ENCODE measurements around the gene RGS6. TPM values are rescaled to one million over a fixed set of nuclear protein-coding genes. Genes with fewer than 3 reads are reported as not detected.

Gene RGS6
- total RNA-seq, 1 experiment from 2014 or later, result not detected

DNA sequence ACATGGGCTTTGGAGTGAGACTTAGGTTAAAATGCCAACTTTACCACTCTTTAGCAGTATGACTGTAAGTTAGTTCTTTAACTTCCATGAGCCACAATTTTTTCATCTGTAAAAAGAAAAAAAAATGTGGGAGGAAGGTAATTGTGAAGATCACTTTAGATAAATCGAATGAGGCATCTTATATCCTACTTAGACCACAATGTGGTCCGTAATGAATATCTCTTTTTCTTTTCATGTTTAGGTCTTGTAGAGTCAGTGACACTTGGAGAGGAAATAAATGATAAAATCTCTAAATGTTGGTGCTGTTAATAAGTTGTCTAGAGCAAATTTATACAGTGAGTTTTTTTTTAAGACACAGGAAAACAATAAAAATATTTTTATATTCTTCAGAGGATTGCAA is 34.3 kb downstream of the RGS6 start:
- H3K36me3 ChIP-seq, result no peaks in the 10 kb centered on the region
- DNase-seq, result no peak
- no peaks in the 10 kb centered on the region for H3K9me3 ChIP-seq (replicated peaks)
- H3K4me3 ChIP-seq, result no peak overlapping the region
- no peaks in the 10 kb centered on the region for H3K4me1 ChIP-seq
- no peak overlapping the region for H3K27ac ChIP-seq
- no peaks in the 10 kb centered on the region for H3K27me3 ChIP-seq

DNA sequence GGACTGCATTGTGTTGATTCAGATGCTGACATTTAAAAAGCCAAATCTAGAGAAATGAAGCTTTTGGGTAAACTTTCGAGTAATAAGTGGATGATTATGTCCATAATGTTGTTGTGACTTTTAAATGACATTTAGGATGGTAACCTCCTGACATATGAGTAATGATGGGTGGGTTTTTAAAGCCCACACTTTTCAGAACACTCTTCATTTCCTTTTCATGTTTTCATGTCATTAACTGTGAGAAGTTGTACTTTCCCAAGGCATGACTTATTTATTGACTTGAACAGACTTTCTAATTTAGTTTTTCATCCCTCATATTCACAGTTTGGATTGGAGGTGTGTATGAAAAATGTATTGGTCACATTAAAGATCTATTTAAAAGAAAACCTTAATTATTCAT is 35.5 kb downstream of the RGS6 start:
- H3K4me3 ChIP-seq, result no peak overlapping the region
- no peak for DNase-seq
- H3K4me1 ChIP-seq, result no peaks in the 10 kb centered on the region
- H3K27me3 ChIP-seq, result no peaks in the 10 kb centered on the region
- no peaks in the 10 kb centered on the region for H3K36me3 ChIP-seq
- no peak overlapping the region for H3K27ac ChIP-seq
- H3K9me3 ChIP-seq (replicated peaks), result no peaks in the 10 kb centered on the region

DNA sequence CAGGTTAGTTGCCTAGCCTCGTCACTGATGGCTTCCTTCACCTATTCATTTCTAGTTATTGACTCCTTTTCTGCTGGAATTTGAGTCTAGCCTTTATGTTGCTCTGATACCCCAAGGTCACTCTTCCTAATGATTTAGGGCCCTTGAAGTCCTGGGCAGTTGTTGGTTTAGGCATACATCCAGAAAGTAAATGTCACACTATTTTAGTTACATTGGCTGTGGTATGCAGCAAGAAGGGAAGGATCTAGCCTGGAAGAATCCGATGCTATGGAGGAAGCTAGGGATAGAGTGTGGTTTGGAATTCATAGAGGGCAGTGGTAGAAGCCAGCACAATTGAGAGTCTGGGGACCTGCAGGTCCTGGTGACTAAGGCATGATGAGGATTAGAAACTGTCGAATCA is 38.0 kb downstream of the RGS6 start:
- Histone ChIP-seq H3K4me3 (no peak overlapping the region), H3K27ac (no peak overlapping the region), H3K27me3 (no peaks in the 10 kb centered on the region), H3K9me3 (replicated peaks) (no peaks in the 10 kb centered on the region), H3K36me3 (no peaks in the 10 kb centered on the region), H3K4me1 (no peaks in the 10 kb centered on the region)
- no peak for DNase-seq

DNA sequence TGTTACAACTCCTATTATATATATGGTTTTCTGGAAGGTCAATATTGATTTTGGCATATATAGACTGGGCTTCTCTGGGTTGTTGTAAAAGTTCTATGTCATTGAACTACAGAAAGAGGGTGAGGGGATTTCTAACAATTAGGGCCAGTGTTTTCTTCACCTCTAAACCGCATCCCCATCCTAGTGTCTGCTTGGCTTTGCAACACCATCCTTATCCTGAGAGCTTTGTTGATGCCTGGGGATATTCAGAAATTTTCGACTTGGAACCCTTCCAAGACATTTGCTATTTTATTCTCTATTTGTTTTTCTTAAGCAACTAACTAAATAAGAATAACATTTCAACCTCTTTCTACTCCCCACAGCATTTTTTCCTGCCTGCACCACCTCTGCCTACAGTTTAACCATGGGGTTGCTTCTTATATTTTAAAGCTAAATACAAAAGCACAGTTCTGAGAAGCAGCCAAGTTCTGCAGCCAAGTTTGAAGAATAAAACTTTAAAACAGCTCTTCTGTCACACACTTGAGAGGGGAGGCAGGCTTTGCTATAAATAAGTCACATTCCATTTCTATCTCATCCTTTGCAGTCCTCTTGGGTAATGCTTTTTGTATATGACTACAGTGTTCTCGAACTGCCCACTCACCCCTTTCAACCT is 53.4 kb downstream of the RGS6 start:
- Histone ChIP-seq H3K27ac (no peak overlapping the region), H3K4me1 (no peaks in the 10 kb centered on the region), H3K36me3 (no peaks in the 10 kb centered on the region), H3K27me3 (no peaks in the 10 kb centered on the region), H3K9me3 (replicated peaks) (no peaks in the 10 kb centered on the region), H3K4me3 (no peak overlapping the region)
- DNase-seq, result peak in 1 of 2 experiments; percentile 36

DNA sequence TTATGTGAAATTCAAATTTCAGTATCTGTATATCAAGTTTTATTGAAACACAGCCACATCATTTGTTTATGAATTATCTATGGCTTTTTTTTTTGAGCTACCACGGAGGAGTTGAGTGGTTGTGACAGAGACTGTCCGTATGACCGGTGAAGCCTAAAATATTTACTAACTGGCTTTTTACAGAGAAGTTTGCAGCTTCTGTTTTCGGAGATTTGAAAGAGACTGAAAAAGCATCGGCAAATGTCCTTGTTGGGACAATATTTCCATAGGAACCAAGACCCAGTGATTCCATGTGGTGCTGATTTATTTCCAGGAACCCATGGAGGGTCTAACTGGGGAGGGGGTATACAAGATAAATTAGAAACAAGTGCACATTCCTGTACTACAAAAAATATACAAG is 56.2 kb downstream of the RGS6 start:
- no peak for DNase-seq
- Histone ChIP-seq H3K4me1 (no peaks in the 10 kb centered on the region), H3K27ac (no peak overlapping the region), H3K4me3 (no peak overlapping the region), H3K36me3 (no peaks in the 10 kb centered on the region), H3K27me3 (no peaks in the 10 kb centered on the region), H3K9me3 (replicated peaks) (no peaks in the 10 kb centered on the region)

DNA sequence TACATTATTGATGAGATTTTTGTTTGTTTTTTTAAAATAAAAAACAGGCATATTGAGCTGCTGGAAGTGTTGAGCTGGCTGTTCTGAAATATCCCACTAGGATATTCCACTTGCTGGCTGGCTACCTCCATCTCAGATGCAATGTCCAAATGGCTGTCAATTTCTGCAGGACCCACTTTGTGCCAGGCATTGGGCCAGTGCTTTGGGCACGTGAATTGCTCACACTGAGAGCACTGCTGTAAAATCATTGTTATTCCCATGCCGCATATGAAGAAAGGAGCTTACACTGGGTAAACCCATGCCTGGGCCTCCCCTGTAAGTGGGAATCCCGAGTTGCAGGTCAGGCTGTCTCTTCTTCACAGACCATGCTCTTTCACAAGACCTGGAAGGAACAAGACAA is 56.7 kb downstream of the RGS6 start:
- Histone ChIP-seq H3K27me3 (no peaks in the 10 kb centered on the region), H3K4me1 (no peaks in the 10 kb centered on the region), H3K27ac (no peak overlapping the region), H3K4me3 (no peak overlapping the region), H3K9me3 (replicated peaks) (no peaks in the 10 kb centered on the region), H3K36me3 (no peaks in the 10 kb centered on the region)
- DNase-seq, result no peak

DNA sequence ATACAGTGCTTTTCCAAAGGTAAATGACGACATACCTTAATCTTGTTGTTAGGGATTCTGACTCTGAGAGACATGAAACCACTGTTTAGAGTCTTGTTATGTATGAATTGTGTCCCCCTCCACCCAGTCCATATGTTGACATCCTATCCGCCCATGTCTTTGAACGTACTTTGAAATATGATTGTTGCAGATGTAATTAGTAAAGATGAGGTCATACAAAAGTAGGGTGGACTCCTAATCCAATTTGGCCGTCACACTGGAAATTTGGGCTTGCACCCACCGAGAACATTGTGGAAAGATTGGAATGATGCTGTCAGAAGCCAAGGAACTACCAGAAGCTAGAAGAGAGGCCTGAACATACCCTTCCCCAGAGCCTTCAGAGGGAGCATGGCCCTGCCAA is 62.2 kb downstream of the RGS6 start:
- Histone ChIP-seq H3K27me3 (no peaks in the 10 kb centered on the region), H3K9me3 (replicated peaks) (no peaks in the 10 kb centered on the region), H3K4me1 (no peaks in the 10 kb centered on the region), H3K36me3 (no peaks in the 10 kb centered on the region), H3K4me3 (no peak overlapping the region), H3K27ac (no peak overlapping the region)
- DNase-seq, result no peak

DNA sequence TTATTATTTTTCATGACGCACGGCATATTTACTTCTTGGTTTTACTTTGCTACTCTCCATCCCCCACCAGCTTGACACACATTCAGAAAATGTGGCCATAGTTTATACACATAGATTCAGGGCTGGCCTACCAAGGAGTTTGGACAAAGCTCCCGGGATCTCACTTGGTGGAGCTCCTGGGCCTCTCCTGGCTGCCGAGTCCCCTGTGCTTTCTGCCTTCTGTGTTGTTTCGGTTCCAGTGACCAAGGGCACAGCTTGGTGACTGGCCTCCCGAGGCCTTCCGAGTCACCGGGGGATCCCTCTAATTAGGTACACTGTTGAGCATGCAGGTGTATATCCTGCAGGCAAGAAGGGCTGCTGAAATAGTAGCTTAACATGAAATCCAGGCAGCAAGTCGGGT is 63.5 kb downstream of the RGS6 start:
- H3K36me3 ChIP-seq, result no peaks in the 10 kb centered on the region
- H3K9me3 ChIP-seq (replicated peaks), result no peaks in the 10 kb centered on the region
- no peak overlapping the region for H3K27ac ChIP-seq
- no peak overlapping the region for H3K4me3 ChIP-seq
- no peaks in the 10 kb centered on the region for H3K4me1 ChIP-seq
- no peak for DNase-seq
- no peaks in the 10 kb centered on the region for H3K27me3 ChIP-seq

DNA sequence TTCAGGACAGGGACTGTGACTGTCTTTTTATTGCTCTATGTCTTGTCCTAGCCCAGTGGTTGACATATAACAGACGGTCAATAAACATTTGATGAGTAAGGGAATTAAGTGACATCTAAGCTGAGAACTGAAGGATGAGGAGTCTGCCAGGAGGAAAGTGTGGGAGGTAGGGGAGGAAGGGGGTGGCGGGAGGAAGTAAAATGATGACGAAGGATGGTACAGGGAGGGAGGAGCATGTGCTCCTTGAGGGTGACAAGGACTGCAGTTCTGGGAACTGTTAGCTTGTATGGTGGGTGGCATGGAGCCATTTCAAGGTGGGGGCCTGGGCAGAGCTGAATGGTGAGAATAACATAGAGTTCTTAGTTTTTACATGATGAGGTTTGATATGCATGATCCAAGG is 64.4 kb downstream of the RGS6 start:
- H3K4me3 ChIP-seq, result no peak overlapping the region
- no peaks in the 10 kb centered on the region for H3K4me1 ChIP-seq
- no peak for DNase-seq
- no peaks in the 10 kb centered on the region for H3K27me3 ChIP-seq
- no peaks in the 10 kb centered on the region for H3K9me3 ChIP-seq (replicated peaks)
- H3K36me3 ChIP-seq, result no peaks in the 10 kb centered on the region
- no peak overlapping the region for H3K27ac ChIP-seq

DNA sequence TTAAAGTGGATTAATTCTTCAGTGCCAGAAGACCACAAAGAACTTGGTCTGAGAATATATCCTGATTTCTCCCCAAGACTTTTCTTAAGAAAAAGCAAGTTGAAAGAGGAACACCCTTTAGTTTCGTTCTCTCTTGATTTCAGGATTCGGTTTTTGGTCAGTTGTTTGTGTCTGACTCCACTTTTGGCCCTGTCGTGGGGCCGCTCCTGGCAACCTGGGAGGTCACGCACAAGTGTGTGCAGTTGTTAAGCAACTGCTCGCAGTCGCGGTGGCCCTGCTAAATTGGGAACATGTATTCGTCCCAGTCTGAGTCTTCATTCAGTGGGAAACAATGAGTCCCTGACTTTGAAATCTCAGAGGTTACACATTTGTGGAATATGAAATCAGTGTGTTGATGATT is 68.7 kb downstream of the RGS6 start:
- Histone ChIP-seq H3K27ac (no peak overlapping the region), H3K9me3 (replicated peaks) (no peaks in the 10 kb centered on the region), H3K36me3 (no peaks in the 10 kb centered on the region), H3K4me3 (no peak overlapping the region), H3K27me3 (no peaks in the 10 kb centered on the region), H3K4me1 (no peaks in the 10 kb centered on the region)
- peak; percentile 35 to 39 for DNase-seq

DNA sequence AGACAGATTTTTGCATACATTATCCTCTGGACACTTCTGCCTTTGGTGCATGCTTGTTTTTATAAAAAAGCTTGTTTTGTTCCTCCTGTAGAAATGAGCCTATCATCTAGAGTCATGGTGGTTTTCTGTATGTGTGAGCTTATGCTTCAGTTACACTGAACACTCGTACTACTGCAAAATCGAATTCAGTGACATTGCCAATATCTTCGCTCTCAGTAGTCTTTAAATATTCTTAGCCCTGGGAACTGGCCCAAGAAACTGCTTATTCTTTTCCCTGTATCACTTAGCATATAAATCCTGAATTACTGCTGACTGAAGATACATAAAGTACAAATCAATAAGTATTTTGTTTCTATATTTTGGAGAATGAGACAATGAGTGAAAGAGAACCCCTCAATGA is 70.5 kb downstream of the RGS6 start:
- no peak overlapping the region for H3K27ac ChIP-seq
- no peaks in the 10 kb centered on the region for H3K36me3 ChIP-seq
- no peaks in the 10 kb centered on the region for H3K9me3 ChIP-seq (replicated peaks)
- no peak overlapping the region for H3K4me3 ChIP-seq
- H3K4me1 ChIP-seq, result no peaks in the 10 kb centered on the region
- no peaks in the 10 kb centered on the region for H3K27me3 ChIP-seq
- DNase-seq, result no peak

DNA sequence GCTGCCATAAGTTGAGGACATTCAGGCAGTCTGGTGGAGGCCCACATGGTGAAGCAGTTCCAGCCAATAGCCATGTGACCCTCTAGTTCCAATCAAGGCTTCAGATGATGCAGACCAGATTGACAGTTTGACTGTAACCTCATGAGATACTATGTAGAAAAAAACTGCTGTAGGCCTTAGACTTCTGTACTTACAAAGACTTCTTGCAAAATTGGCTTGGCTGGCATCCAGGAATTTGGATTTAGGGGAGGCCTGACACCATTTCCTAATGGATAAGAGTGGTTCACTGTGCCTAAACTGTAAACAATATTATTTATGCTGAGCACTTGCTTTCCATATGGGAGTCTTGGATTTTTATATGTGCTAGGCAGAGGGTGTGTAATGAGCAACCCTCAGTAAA is 76.4 kb downstream of the RGS6 start:
- no peaks in the 10 kb centered on the region for H3K9me3 ChIP-seq (replicated peaks)
- no peak overlapping the region for H3K4me3 ChIP-seq
- DNase-seq, result no peak
- H3K4me1 ChIP-seq, result no peaks in the 10 kb centered on the region
- H3K27me3 ChIP-seq, result no peaks in the 10 kb centered on the region
- H3K36me3 ChIP-seq, result no peaks in the 10 kb centered on the region
- H3K27ac ChIP-seq, result no peak overlapping the region

DNA sequence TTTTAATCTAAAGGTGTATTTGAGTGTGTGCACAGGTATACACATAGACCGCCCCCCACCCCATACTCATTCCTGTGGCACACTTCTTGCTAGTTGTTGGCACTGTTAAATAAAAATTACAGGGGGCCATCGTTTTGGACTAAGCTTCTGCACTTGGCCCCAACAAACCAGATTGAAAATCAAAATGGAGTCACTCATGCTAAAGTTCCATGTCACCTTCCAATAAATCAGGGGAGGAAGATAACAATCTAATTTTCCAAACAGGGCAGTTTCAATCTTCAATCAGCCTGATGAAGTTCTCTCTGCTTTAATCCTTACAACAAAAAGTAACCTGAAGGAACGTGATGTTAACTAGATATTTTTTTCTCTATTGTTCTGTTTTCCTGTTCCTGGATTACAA is 78.2 kb downstream of the RGS6 start:
- Histone ChIP-seq H3K36me3 (no peaks in the 10 kb centered on the region), H3K4me1 (no peaks in the 10 kb centered on the region), H3K27me3 (no peaks in the 10 kb centered on the region), H3K4me3 (no peak overlapping the region), H3K9me3 (replicated peaks) (no peaks in the 10 kb centered on the region), H3K27ac (no peak overlapping the region)
- DNase-seq, result no peak

DNA sequence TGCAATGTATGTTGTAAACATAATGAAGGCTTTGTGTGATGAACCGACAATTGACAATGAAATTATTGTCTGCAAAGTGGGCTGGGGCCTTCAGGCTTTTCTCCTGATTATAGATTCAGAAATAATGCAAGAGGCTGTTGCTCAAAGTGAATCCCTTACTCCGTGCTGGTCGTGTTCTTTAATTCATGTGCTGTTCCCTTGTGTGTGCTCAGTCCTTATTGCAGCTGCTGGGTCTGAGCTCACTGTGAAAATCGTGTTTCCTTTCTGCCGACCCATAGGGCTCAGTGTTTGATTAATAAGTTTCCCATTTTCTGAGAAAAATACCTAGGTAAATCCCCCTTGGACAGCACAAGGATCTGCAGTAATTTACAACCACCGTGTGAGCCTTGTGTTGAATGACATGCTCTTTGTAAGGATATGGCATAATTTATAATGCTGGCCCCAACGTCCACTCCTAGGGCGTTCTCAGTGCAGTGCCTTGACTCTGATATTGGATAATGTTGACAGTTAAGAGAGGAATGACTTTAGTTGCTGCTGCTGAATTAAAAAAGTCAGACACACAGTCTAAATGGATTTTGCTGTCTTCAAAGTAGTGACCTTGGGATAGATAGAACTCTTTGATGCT is 81.6 kb downstream of the RGS6 start:
- Histone ChIP-seq H3K27ac (no peak overlapping the region), H3K9me3 (replicated peaks) (no peaks in the 10 kb centered on the region)
- DNase-seq, result no peak

DNA sequence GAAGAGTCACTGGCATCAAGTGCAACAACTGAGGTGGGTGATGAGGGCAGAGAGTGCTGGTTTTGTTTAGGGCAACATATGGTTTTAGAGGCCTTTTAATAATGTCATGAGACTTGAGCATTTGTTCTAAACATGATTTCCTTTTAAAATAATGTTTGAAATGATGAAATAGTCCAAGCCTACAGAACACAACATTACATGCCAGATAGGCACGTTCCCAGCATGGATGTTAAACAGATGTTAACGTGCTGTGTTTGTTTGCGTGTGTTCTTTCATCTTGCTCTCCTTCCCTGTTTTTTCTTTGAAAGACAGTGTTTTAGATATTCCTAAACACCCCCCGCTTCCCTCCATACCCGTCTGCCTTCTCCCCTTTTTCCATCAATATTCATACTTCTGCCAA is 82.3 kb downstream of the RGS6 start:
- H3K9me3 ChIP-seq (replicated peaks), result no peaks in the 10 kb centered on the region
- H3K27me3 ChIP-seq, result no peaks in the 10 kb centered on the region
- H3K4me1 ChIP-seq, result no peaks in the 10 kb centered on the region
- no peak for DNase-seq
- H3K4me3 ChIP-seq, result no peak overlapping the region
- no peaks in the 10 kb centered on the region for H3K36me3 ChIP-seq
- no peak overlapping the region for H3K27ac ChIP-seq

More for the DNA sequence above, 81.6 kb downstream of the RGS6 start:
- H3K27me3 ChIP-seq, result no peaks in the 10 kb centered on the region
- no peaks in the 10 kb centered on the region for H3K36me3 ChIP-seq
- H3K4me3 ChIP-seq, result no peak overlapping the region
- no peaks in the 10 kb centered on the region for H3K4me1 ChIP-seq

DNA sequence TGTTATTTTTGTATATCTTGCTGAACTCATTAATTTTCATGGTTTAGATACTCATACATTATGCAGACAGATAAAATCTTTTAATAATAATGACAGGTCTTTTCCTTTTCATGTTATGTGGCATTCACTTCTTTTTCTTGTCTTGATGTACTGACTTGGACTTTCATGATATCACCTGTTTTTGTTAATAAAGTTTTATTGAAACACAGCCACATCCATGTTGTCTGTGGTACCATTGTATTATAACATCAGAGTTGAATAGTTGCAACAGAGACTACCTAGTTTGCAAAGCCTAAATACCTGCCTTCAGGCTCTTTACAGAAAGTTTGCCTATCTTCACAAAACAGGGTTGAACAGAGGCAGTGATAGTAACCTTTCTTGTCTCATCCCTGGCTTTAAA is 85.1 kb downstream of the RGS6 start:
- DNase-seq, result no peak
- Histone ChIP-seq H3K4me3 (no peak overlapping the region), H3K9me3 (replicated peaks) (no peaks in the 10 kb centered on the region), H3K27me3 (no peaks in the 10 kb centered on the region), H3K27ac (no peak overlapping the region), H3K4me1 (no peaks in the 10 kb centered on the region), H3K36me3 (no peaks in the 10 kb centered on the region)
